Endothelial cell (in vitro differentiated cells): ENCODE results near the gene TTC7B. TPM values are rescaled to one million over a fixed set of nuclear protein-coding genes. Genes with fewer than 3 reads are reported as not detected.

Experiments used
- DNase-seq: peaks from one replicate; pipeline ENCODE4 v3.0.0; 2021; ENCODE audit warnings: low spot score
- H3K27ac Mint-ChIP-seq: one replicate; pipeline ENCODE4 v1.8.0; 2021; ENCODE audit warnings: mixed read lengths, inconsistent platforms; ENCODE audit not compliant: unreplicated experiment
- H3K27me3 Mint-ChIP-seq: one replicate; pipeline ENCODE4 v1.8.0; 2021; ENCODE audit warnings: mild to moderate bottlenecking, moderate library complexity, mixed read lengths, inconsistent platforms; ENCODE audit not compliant: unreplicated experiment
- H3K36me3 Mint-ChIP-seq: one replicate; pipeline ENCODE4 v1.8.0; 2021; ENCODE audit warnings: mild to moderate bottlenecking, low read depth, mixed read lengths, inconsistent platforms; ENCODE audit not compliant: unreplicated experiment
- H3K4me1 Mint-ChIP-seq: one replicate; pipeline ENCODE4 v1.8.0; 2021; ENCODE audit warnings: mild to moderate bottlenecking, mixed read lengths, inconsistent platforms; ENCODE audit not compliant: unreplicated experiment
- H3K4me3 Mint-ChIP-seq: one replicate; pipeline ENCODE4 v1.8.0; 2021; ENCODE audit warnings: mild to moderate bottlenecking, mixed read lengths, inconsistent platforms; ENCODE audit not compliant: unreplicated experiment
- H3K9me3 Mint-ChIP-seq: one replicate; pipeline ENCODE4 v1.8.0; 2021; ENCODE audit warnings: mixed read lengths, inconsistent platforms; ENCODE audit not compliant: unreplicated experiment
- CTCF ChIP-seq: fragments of 200-600 bp; sonication (generic); IDR thresholded peaks from one replicate; pipeline ENCODE4 v1.5.0; 2021; ENCODE audit warnings: antibody characterized with exemption; ENCODE audit not compliant: unreplicated experiment
- total RNA-seq: library from RNA; stranded (reverse); fragmentation: NEBNext Ultra II Directional; extraction: Animal tissue kit (Norgen Biotek cat#: 25700); gene quantifications from one replicate; pipeline ENCODE4 v1.2.1, GENCODE V29; 2021; ENCODE audit not compliant: unreplicated experiment

The TTC7B gene
- total RNA-seq, 1 donor from 2014 or later = 93.5 TPM

GRCh38 chr14:90577661-90578282, 238.5 kb downstream of the TTC7B start:
- no peak overlapping the region for H3K27ac Mint-ChIP-seq
- peaks cover 16% of the 10 kb centered on the region for H3K36me3 Mint-ChIP-seq
- no peak overlapping the region for H3K4me3 Mint-ChIP-seq
- no peaks in the 10 kb centered on the region for H3K4me1 Mint-ChIP-seq
- no peak for DNase-seq
- H3K9me3 Mint-ChIP-seq = no peaks in the 10 kb centered on the region
- peaks cover 2% of the 10 kb centered on the region for H3K27me3 Mint-ChIP-seq
- no peak for TF ChIP-seq CTCF

- TF ChIP-seq CTCF = no peak
Observed at GRCh38 chr14:90576981-90577660, 239.1 kb downstream of the TTC7B start.

GRCh38 chr14:90576581-90576980, 239.6 kb downstream of the TTC7B start:
- peaks cover 21% of the 10 kb centered on the region for H3K36me3 Mint-ChIP-seq
- no peak overlapping the region for H3K4me3 Mint-ChIP-seq
- no peaks in the 10 kb centered on the region for H3K4me1 Mint-ChIP-seq
- peaks cover 4% of the 10 kb centered on the region for H3K27me3 Mint-ChIP-seq
- H3K27ac Mint-ChIP-seq = no peak overlapping the region
- H3K9me3 Mint-ChIP-seq = no peaks in the 10 kb centered on the region
- no peak for DNase-seq
- TF ChIP-seq CTCF = no peak

More at GRCh38 chr14:90576981-90577660, 239.1 kb downstream of the TTC7B start:
- Mint-ChIP-seq H3K27ac (no peak overlapping the region), H3K36me3 (peaks cover 21% of the 10 kb centered on the region), H3K4me3 (no peak overlapping the region), H3K4me1 (no peaks in the 10 kb centered on the region), H3K9me3 (no peaks in the 10 kb centered on the region), H3K27me3 (peaks cover 4% of the 10 kb centered on the region)
- DNase-seq = no peak

- no peaks in the 10 kb centered on the region for H3K4me1 Mint-ChIP-seq
- peaks cover 27% of the 10 kb centered on the region for H3K36me3 Mint-ChIP-seq
- H3K4me3 Mint-ChIP-seq = no peak overlapping the region
- DNase-seq = no peak
- H3K27me3 Mint-ChIP-seq = peaks cover 4% of the 10 kb centered on the region
- no peaks in the 10 kb centered on the region for H3K9me3 Mint-ChIP-seq
- TF ChIP-seq CTCF = no peak
- H3K27ac Mint-ChIP-seq = no peak overlapping the region
Observed at GRCh38 chr14:90575781-90576180, 240.4 kb downstream of the TTC7B start.

- H3K4me3 Mint-ChIP-seq = no peak overlapping the region
- DNase-seq = no peak
- no peaks in the 10 kb centered on the region for H3K4me1 Mint-ChIP-seq
- peaks cover 28% of the 10 kb centered on the region for H3K36me3 Mint-ChIP-seq
- no peak overlapping the region for H3K27ac Mint-ChIP-seq
- TF ChIP-seq CTCF = no peak
- H3K27me3 Mint-ChIP-seq = peaks cover 4% of the 10 kb centered on the region
- no peaks in the 10 kb centered on the region for H3K9me3 Mint-ChIP-seq
Observed at GRCh38 chr14:90575336-90575735, 240.9 kb downstream of the TTC7B start.
